K562 (cell line): ENCODE data around the gene CDC14B.

Source experiments
- CBFB ChIP-seq: sonication (generic); formaldehyde crosslinking; IDR thresholded peaks from 2 replicates; pipeline ENCODE4 v1.4.0; 2020; ENCODE audit warnings: mild to moderate bottlenecking, missing genetic modification reagents
- CHD4 ChIP-seq: fragments of 200-600 bp; sonication (generic); IDR thresholded peaks from 3 replicates; pipeline ENCODE4 v1.6.1; 2012; ENCODE audit warnings: low read depth, mild to moderate bottlenecking, mixed read lengths, low read length, inconsistent platforms; ENCODE audit not compliant: insufficient read depth, insufficient replicate concordance, poor library complexity, severe bottlenecking
- CTCF ChIP-seq, 3 experiments: IDR thresholded peaks in 2 of 3; conservative IDR thresholded peaks in 1 of 3; 2 replicates each; pipeline ENCODE4 v1.5.1; 2011 to 2012; ENCODE audit warnings: low read length in 3 of 3, mild to moderate bottlenecking in 3 of 3, control low read depth in 2 of 3, improper control_type of control experiment in 1 of 3, inconsistent platforms in 1 of 3, low read depth in 1 of 3, mixed read lengths in 1 of 3, moderate library complexity in 1 of 3; ENCODE audit not compliant: insufficient read depth in 2 of 3
- IRF9 ChIP-seq: fragments of 450-650 bp; IDR thresholded peaks from 2 replicates; pipeline ENCODE4 v1.6.1; 2016; ENCODE audit warnings: missing biosample characterization, missing genetic modification characterization
- JUNB ChIP-seq: fragments of 450-650 bp; formaldehyde crosslinking; conservative IDR thresholded peaks from 2 replicates; pipeline ENCODE4 v1.4.0; 2020; ENCODE audit warnings: mild to moderate bottlenecking
- NFRKB ChIP-seq: fragments of 450-650 bp; IDR thresholded peaks from 2 replicates; pipeline ENCODE4 v1.6.1; 2016; ENCODE audit warnings: low read depth
- POLR2A ChIP-seq: fragments of 450-650 bp; conservative IDR thresholded peaks from 2 replicates; pipeline ENCODE4 v1.6.1; 2016
- POLR2AphosphoS5 ChIP-seq: IDR thresholded peaks from 2 replicates; pipeline ENCODE4 v1.6.1; 2011; ENCODE audit warnings: mild to moderate bottlenecking, low read depth, low read length, moderate library complexity; ENCODE audit not compliant: control insufficient read depth, insufficient read depth
- RBFOX2 ChIP-seq: fragments of 200-400 bp; formaldehyde crosslinking; IDR thresholded peaks from 2 replicates; pipeline ENCODE4 v1.6.1; 2017; ENCODE audit warnings: low read depth, mild to moderate bottlenecking, low read length, moderate library complexity
- SNRNP70 ChIP-seq: fragments of 200-400 bp; formaldehyde crosslinking; optimal IDR thresholded peaks from 2 replicates; pipeline ENCODE3; 2017; ENCODE audit warnings: low read depth, low read length

- no peak for TF ChIP-seq CHD4
- TF ChIP-seq JUNB (CRISPR knock-in tag) = no peak
- no peak for TF ChIP-seq POLR2A
- TF ChIP-seq SNRNP70 = no peak
- no peak for TF ChIP-seq CTCF (IDR thresholded peaks at IDR 0.05 in 2 of 3, conservative IDR thresholded peaks at IDR 0.05 in 1 of 3; ENCODE audit: insufficient read depth in 2 of 3, low read depth in 1 of 3, low read length in 3 of 3)
- no peak for TF ChIP-seq CBFB (CRISPR knock-in tag)
- TF ChIP-seq POLR2AphosphoS5 = no peak
- no peak for TF ChIP-seq NFRKB
- no peak for TF ChIP-seq IRF9
- TF ChIP-seq RBFOX2 = no peak
Observed at GRCh38 chr9:96550659-96551058, 69.0 kb downstream of the CDC14B start.
